Measurements from ENCODE around the gene ZNF548.

The ZNF548 gene

DNA sequence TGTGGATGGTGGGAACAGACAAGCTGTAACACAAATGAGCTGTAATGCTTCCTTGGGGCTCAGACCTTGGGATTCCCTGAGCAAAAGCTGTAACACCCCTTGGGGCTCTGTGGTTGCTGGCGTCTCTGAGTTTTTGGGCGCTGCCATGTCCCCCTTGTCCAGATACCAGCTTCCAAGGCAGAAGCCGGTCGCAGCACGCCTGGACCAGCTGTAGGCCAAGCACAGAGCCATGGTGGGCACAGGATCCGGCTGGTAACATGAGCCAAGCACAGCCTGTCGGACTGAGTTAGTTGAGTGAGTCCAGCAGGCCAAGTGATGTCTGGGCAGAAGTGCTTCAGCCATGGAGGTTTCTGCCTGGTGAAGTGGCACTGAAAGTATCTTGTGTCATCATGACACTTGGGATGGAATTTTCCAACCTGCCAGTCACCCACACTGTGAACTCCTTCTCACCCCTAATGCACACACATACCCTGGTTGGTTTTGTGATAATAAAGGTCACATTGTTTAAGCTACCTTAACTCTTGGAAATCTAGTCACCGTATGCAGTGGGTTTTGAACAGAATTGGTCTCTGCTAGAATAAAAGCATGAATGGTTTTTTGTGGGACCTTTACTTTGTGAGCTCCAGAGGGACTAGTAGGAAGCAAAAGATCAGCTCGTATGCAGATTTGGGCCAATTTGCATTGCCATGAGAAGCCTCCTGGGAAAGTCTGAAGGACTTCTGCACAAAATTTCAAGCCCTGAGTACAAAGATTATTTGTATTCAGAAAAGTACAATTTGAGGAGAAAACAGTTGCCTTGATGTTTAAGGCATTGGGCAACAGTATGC, 14.3 kb downstream of the ZNF548 start:
- TF ChIP-seq, protein P1, sequence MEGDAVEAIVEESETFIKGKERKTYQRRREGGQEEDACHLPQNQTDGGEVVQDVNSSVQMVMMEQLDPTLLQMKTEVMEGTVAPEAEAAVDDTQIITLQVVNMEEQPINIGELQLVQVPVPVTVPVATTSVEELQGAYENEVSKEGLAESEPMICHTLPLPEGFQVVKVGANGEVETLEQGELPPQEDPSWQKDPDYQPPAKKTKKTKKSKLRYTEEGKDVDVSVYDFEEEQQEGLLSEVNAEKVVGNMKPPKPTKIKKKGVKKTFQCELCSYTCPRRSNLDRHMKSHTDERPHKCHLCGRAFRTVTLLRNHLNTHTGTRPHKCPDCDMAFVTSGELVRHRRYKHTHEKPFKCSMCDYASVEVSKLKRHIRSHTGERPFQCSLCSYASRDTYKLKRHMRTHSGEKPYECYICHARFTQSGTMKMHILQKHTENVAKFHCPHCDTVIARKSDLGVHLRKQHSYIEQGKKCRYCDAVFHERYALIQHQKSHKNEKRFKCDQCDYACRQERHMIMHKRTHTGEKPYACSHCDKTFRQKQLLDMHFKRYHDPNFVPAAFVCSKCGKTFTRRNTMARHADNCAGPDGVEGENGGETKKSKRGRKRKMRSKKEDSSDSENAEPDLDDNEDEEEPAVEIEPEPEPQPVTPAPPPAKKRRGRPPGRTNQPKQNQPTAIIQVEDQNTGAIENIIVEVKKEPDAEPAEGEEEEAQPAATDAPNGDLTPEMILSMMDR (IDR thresholded peaks at IDR 0.05; ENCODE audit: low read depth, low read length), result no peak
- DNase-seq (ENCODE audit: extremely low read depth, low read depth), result no peak

DNA sequence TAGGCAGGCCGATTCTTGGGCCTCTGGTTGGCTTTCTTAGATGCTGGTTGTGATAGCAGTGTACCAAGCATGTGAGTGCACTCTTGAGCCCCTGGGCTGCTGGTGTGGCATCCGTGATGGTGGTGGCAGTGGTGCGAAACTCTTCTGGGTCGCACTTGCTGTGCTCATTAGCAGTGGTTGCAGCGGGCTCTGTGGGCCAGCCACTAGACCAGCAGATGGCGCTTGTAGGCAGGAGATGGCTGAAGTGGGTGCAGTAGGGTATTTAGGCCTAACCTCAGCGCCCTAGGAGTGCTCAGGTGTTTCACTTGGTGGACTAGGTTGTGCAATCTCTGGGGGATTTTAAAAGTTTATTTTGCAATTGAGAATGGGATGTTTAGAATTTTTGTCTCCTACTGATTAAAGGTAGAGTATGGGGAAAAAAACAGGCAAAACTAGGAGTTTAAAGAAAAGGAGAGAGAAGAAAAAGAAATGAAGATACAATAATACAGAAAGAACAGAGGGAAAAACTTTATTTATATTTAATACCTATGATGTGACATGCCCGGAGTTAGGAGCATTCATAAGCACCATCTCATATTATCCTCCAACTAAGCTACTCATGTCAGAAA, 17.0 kb downstream of the ZNF548 start:
- TF ChIP-seq, protein P1 (IDR thresholded peaks at IDR 0.05; ENCODE audit: low read depth, low read length), result peak; percentile 90
- no peak for DNase-seq (ENCODE audit: extremely low read depth, low read depth)

DNA sequence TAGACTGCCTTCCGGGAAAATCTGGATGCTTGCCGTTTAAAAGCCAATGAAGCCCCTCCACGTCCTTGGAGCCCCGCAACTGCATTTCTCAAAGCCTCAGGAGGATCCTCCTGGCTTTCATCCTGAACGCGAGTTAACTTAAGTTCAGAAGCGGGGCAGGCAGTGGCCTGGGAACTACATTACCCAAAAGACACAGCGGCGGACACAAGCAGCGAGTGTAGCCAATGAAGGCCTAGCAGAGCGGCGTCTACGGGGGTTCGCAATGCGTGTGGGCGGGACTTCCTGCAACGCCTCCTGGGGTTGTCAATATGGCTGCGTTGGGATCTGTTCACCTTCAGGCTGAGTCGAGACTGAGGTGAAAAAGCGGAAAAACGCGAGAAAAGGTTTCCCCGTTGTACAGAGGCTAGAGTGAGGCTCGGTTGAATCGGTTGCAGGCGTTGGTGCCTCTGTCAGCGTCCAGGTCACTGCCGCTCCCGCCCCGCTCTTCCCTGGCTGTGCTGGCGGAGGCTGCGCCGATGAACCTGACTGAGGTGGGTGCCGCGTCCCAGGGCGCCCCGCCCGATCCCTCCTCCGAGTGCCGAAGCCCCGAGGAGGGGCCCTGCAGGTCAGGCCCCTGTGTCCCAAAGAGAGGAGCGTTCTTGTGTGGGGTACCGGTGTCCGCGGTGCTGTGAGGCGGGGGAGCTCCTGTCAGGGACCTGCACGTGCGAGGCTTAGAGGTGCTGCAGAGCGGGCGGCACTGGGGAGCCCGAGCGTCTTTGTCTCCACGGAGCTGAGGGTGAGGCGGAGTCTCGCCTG, 21.4 kb downstream of the ZNF548 start, which contains the start of gene ZNF17:
TSS of gene ZNF17 (plus strand) at position 285 of the 795 bp plus-strand sequence. CDS start 2,455 bp downstream, outside the sequence.
- TF ChIP-seq, protein P1 (IDR thresholded peaks at IDR 0.05; ENCODE audit: low read depth, low read length), result no peak
- peak; percentile 75 for DNase-seq (ENCODE audit: extremely low read depth, low read depth)

DNA sequence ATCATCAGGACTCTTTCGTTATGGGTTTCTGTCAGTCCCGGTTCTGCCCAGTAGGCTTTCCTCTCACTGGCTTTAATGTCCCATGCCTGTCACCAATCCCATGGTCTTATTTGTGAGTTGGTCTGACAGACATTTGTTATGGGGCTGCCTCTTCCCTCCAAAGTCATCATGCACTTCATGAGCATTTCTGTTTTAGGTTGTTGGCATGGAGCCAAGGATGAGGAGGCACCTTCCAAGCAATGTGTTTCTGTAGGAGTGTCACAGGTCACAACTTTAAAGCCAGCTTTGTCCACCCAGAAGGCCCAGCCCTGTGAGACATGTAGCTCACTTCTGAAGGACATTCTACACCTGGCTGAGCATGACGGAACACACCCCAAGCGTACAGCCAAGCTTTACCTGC, 29.8 kb downstream of the ZNF548 start:
- DNase-seq (ENCODE audit: extremely low read depth, low read depth), result no peak
- TF ChIP-seq, protein P1 (IDR thresholded peaks at IDR 0.05; ENCODE audit: low read depth, low read length), result no peak

DNA sequence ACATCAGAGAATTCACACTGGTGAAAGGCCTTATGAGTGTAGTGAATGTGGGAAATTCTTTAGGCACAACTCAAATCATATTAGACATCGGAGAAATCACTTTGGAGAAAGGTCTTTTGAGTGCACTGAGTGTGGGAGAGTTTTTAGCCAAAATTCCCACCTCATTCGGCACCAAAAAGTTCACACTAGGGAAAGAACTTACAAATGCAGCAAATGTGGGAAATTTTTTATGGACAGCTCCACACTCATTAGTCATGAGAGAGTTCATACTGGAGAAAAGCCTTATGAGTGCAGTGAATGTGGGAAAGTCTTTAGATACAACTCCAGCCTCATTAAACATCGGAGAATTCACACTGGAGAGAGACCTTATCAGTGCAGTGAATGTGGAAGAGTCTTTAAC, 31.4 kb downstream of the ZNF548 start:
- DNase-seq (ENCODE audit: extremely low read depth, low read depth), result no peak
- TF ChIP-seq, protein P1 (IDR thresholded peaks at IDR 0.05; ENCODE audit: low read depth, low read length), result no peak

DNA sequence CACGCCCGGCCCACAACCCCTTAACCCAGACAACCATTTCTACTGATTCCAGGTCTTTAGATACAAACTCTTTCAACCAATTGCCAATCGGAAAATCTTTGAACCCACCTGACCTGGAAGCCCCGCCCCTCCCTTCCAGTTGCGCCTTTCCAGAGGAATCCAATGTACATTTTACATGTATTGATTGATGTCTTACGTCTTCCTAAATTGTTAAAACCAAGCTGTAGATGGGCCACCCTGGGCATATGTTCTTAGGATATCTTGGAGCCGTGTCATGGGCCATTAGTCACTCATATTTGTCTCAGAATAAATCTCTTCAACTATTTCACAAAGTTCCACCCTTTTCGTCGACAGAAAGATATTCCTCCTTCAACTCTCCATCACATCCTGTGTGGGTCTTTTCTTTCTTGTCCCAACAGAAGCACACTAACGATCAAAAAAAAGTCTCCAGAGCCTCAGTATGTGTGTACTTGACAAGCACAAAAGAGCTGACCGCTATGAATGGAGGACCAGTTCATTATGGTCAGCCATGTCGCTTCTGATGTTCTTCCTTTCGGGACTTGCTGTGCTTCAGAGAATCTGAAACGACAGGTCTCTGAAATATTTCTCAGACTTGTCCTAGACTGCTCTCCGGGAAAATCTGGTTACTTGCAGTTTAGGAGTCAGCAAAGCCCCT, 44.9 kb downstream of the ZNF548 start:
- no peak for DNase-seq (ENCODE audit: extremely low read depth, low read depth)
- TF ChIP-seq, protein P1 (IDR thresholded peaks at IDR 0.05; ENCODE audit: low read depth, low read length), result no peak

All from AG09319 (cell line).